ENCODE data around the gene TAMM41.
A peak's percentile ranks its signal among the peaks of the same experiment; 100 is the strongest.
"Not testable (repeated sequence)": the region's sequence is repeated elsewhere in the genome, so short reads cannot be mapped to it uniquely, and the experiment has no call there.

Gene TAMM41

DNA sequence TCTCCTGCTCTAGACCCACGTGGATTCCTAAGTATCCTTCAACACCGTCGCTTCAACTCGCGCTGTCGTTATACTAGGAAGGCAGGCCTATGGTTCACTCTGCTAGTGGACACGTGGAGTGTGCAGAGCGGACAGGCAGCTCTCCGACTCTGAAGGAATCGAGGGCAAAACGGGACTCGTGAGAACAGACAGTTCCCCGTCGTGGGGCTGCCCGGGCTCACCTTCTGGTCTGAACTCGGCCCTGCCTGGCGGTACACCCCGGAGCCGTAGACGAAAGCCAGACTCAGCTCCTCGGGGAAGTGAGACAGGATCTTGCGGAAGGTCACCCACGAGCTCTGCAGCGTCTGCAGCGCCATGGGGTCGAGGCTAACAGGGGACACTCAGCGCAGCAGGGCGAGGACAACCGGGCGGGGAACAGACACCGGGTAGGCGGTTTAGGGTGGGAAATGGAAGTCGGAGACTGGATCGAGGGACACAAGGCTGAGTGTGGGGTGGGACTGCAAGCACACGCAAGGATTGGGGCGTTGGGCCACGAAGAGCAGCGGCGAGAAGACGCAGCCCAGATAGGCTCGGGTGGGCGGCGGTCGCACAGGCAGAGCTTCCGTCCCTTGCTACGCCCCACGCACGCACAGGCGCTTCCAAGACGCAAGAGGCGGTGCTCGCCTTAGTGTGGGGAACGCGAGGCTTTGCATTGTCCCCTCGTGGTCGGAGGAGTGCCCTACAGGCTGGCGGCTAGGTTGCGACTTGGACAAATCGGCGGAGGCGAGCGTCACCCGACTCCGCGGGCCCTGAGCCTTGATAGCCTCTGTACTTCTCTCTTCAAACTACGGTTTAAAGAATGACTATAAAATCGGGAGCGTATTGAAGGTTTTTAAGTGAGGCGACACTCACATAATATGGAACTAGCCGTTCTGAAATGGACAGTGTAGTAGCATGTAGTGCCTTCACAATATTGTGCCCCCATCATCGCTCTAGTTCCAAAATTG, at the start of gene TAMM41:
TAMM41 (minus strand) TSS at position 605 of the 986 bp plus-strand sequence; CDS start at position 356, 249 bp downstream.
- Histone ChIP-seq H3K9me3 (no peaks in the 10 kb centered on the region), H3K27ac (no peak within 1 kb of the TSS), H3K4me1 (ENCODE audit: control insufficient read depth in 1 of 2, insufficient read depth in 1 of 2, low read depth in 1 of 2, low read length in 1 of 2) (peaks cover 19 to 25% of the 10 kb centered on the region in 2 experiments), H3K4me3 (ENCODE audit: low read depth in 1 of 2, low read length in 1 of 2) (peak within 1 kb of the TSS; percentile 65 to 67), H3K36me3 (peaks cover 10% of the 10 kb centered on the region), H3K27me3 (peaks cover 44% of the 10 kb centered on the region)
- TF ChIP-seq, protein P1, sequence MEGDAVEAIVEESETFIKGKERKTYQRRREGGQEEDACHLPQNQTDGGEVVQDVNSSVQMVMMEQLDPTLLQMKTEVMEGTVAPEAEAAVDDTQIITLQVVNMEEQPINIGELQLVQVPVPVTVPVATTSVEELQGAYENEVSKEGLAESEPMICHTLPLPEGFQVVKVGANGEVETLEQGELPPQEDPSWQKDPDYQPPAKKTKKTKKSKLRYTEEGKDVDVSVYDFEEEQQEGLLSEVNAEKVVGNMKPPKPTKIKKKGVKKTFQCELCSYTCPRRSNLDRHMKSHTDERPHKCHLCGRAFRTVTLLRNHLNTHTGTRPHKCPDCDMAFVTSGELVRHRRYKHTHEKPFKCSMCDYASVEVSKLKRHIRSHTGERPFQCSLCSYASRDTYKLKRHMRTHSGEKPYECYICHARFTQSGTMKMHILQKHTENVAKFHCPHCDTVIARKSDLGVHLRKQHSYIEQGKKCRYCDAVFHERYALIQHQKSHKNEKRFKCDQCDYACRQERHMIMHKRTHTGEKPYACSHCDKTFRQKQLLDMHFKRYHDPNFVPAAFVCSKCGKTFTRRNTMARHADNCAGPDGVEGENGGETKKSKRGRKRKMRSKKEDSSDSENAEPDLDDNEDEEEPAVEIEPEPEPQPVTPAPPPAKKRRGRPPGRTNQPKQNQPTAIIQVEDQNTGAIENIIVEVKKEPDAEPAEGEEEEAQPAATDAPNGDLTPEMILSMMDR (IDR thresholded peaks at IDR 0.05) = no peak

GRCh38 chr3:11878837-11879236, 32.2 kb upstream of the TAMM41 start:
- Histone ChIP-seq H3K9me3 (no peaks in the 10 kb centered on the region), H3K4me1 (ENCODE audit: control insufficient read depth in 1 of 2, insufficient read depth in 1 of 2, low read depth in 1 of 2, low read length in 1 of 2) (no peaks in the 10 kb centered on the region), H3K27ac (no peak overlapping the region), H3K36me3 (no peaks in the 10 kb centered on the region), H3K27me3 (no peaks in the 10 kb centered on the region), H3K4me3 (ENCODE audit: low read depth in 1 of 2, low read length in 1 of 2) (no peak overlapping the region)
- TF ChIP-seq, protein P1 (IDR thresholded peaks at IDR 0.05) = no peak

DNA sequence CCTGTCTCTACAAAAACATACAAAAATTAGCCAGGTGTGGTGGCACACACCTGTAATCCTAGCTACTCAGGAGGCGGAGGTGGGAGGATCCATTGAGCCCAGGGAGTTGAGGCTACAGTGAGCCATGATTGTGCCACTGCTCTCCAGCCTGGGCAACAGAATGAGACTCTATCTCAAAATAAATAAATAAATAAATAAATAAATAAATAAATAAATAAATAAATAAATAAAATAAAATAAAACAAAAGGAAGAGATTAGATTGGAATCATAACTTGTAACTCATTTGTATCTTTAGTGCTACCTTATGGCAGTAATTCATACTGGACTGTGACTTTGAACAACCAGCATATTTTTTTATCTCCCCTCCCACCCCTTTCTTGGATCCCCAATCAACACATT, 28.0 kb upstream of the TAMM41 start:
- not testable (repeated sequence) for H3K4me1 ChIP-seq (ENCODE audit: control insufficient read depth in 1 of 2, insufficient read depth in 1 of 2, low read depth in 1 of 2, low read length in 1 of 2); H3K9me3 ChIP-seq; H3K4me3 ChIP-seq (ENCODE audit: low read depth in 1 of 2, low read length in 1 of 2); H3K27me3 ChIP-seq; H3K36me3 ChIP-seq; H3K27ac ChIP-seq

DNA sequence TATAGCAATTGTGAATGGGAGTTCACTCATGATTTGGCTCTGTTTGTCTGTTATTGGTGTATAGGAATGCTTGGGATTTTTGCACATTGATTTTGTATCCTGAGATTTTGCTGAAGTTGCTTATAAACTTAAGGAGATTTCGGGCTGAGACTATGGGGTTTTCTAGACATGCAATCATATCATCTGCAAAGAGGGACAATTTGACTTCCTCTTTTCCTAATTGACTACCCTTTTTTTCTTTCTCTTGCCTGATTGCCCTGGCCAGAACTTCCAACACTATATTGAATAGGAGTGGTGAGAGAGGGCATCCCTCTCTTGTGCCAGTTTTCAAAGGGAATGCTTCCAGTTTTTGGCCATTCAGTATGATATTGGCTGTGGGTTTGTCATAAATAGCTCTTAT, 17.1 kb upstream of the TAMM41 start:
- peaks cover 21% of the 10 kb centered on the region for H3K27me3 ChIP-seq
- H3K4me3 ChIP-seq (ENCODE audit: low read depth in 1 of 2, low read length in 1 of 2); H3K27ac ChIP-seq; H3K9me3 ChIP-seq; H3K4me1 ChIP-seq (ENCODE audit: control insufficient read depth in 1 of 2, insufficient read depth in 1 of 2, low read depth in 1 of 2, low read length in 1 of 2); H3K36me3 ChIP-seq: not testable (repeated sequence)

DNA sequence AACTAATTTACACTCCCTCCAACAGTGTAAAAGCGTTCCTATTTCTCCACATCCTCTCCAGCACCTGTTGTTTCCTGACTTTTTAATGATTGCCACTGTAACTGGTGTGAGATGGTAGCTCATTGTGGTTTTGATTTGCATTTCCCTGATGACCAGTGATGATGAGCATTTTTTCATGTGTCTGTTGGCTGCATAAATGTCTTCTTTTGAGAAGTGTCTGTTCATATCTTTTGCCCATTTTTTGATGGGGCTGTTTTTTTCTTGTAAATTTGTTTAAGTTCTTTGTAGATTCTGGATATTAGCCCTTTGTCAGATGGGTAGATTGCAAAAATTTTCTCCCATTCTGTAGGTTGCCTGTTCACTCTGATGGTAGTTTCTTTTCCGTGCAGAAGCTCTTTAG, 15.9 kb upstream of the TAMM41 start:
- not testable (repeated sequence) for H3K27ac ChIP-seq; H3K36me3 ChIP-seq; H3K4me1 ChIP-seq (ENCODE audit: control insufficient read depth in 1 of 2, insufficient read depth in 1 of 2, low read depth in 1 of 2, low read length in 1 of 2); H3K4me3 ChIP-seq (ENCODE audit: low read depth in 1 of 2, low read length in 1 of 2); H3K9me3 ChIP-seq
- peaks cover 21% of the 10 kb centered on the region for H3K27me3 ChIP-seq

DNA sequence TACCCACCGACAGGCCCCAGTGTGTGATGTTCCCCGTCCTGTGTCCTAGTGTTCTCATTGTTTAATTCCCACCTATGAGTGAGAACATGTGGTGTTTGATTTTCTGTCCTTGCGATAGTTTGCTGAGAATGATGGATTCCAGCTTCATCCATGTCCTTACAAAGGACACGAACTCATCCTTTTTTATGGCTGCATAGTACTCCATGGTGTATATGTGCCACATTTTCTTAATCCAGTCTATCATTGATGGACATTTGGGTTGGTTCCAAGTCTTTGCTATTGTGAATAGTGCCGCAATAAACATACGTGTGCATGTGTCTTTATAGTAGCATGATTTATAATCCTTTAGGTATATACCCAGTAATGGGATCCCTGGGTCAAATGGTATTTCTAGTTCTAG, 15.5 kb upstream of the TAMM41 start:
- not testable (repeated sequence) for H3K36me3 ChIP-seq; H3K27ac ChIP-seq; H3K4me1 ChIP-seq (ENCODE audit: control insufficient read depth in 1 of 2, insufficient read depth in 1 of 2, low read depth in 1 of 2, low read length in 1 of 2); H3K4me3 ChIP-seq (ENCODE audit: low read depth in 1 of 2, low read length in 1 of 2); H3K9me3 ChIP-seq
- peaks cover 23% of the 10 kb centered on the region for H3K27me3 ChIP-seq

DNA sequence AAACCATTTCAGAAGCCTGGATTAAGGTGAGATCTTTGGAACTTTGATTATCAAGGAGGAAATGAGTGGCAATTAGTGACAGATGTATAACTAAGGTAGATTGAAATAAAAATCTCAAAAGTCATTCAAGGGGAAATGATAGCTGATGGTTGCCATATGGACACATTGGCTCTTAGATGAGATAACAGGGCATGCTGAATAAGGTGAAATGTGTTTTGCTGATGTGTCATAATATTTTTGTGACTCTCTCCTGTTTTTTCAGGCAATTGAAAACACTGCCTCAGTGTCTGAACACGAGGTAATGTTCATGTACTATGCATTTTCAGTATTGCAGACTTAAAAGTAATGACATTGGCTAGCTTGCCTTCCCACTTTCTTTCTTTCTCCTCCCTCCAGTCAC, 13.5 kb upstream of the TAMM41 start:
- H3K27ac ChIP-seq = not testable (repeated sequence)

DNA sequence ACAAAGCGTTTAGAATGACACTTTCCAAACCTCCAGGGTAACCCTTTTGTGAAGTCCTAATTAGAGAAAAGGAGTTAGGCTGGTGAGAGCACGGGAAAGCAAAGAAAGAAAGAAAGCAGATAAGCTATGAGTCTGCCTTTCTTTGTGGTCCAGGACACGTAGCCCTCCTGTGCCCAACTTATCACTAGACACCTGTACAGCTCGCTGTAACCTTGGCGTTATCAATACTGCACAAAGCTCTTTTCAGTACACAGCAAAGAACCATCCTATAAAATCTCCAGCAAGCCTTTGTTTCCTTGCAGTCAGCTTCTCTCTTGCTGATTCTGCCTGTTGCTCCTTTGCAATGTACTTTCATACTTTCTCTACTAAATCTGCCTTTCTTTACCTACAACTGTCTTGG, 6.8 kb upstream of the TAMM41 start:
- Histone ChIP-seq H3K4me3 (ENCODE audit: low read depth in 1 of 2, low read length in 1 of 2) (no peak overlapping the region), H3K27me3 (peaks cover 77% of the 10 kb centered on the region), H3K4me1 (ENCODE audit: control insufficient read depth in 1 of 2, insufficient read depth in 1 of 2, low read depth in 1 of 2, low read length in 1 of 2) (no peaks in the 10 kb centered on the region), H3K27ac (no peak overlapping the region), H3K9me3 (no peaks in the 10 kb centered on the region), H3K36me3 (no peaks in the 10 kb centered on the region)
- TF ChIP-seq, protein P1 (IDR thresholded peaks at IDR 0.05) = no peak

More for the DNA sequence above, 13.5 kb upstream of the TAMM41 start:
- H3K36me3 ChIP-seq; H3K4me3 ChIP-seq (ENCODE audit: low read depth in 1 of 2, low read length in 1 of 2); H3K9me3 ChIP-seq; H3K4me1 ChIP-seq (ENCODE audit: control insufficient read depth in 1 of 2, insufficient read depth in 1 of 2, low read depth in 1 of 2, low read length in 1 of 2): not testable (repeated sequence)
- peaks cover 36% of the 10 kb centered on the region for H3K27me3 ChIP-seq
